ENCODE data around the gene EIPR1. TPM values are rescaled to one million over a fixed set of nuclear protein-coding genes. Genes with fewer than 3 reads are reported as not detected.

EIPR1 gene
- total RNA-seq (ENCODE audit: low replicate concordance): 21.1 and 32.5 TPM in 2 replicates

GRCh38 chr2:3377612-3378432 lies at the start of gene EIPR1:
TSS of gene EIPR1 (minus strand) at chr2:3377818. CDS start at chr2:3377689, 129 bp downstream.

GRCh38 chr2:3379647-3380534 lies 2.3 kb upstream of the EIPR1 start, which contains the start of gene TRAPPC12:
TSS of gene TRAPPC12 (plus strand) at chr2:3379694. CDS start at chr2:3387624, 7,930 bp downstream.

Other genes starting within 250 kb of the EIPR1 start
- 61.0 and 66.6 TPM in 2 replicates for gene TRAPPC12, start 1.9 kb upstream of the EIPR1 start, total RNA-seq (ENCODE audit: low replicate concordance)
- 35.3 TPM in 2 replicates for gene ADI1, start 141.7 kb upstream of the EIPR1 start, total RNA-seq (ENCODE audit: low replicate concordance)
- gene RNASEH1, start 180.5 kb upstream of the EIPR1 start, total RNA-seq (ENCODE audit: low replicate concordance): 23.1 and 34.1 TPM in 2 replicates
- 706 and 1,647 TPM in 2 replicates for gene RPS7, start 197.4 kb upstream of the EIPR1 start, total RNA-seq (ENCODE audit: low replicate concordance)
- 0.53 and 1.1 TPM in 2 replicates for gene COLEC11, start 217.3 kb upstream of the EIPR1 start, total RNA-seq (ENCODE audit: low replicate concordance)